Endodermal cell (in vitro differentiated cells): ENCODE results near the gene TCF12. TPM values are rescaled to one million over a fixed set of nuclear protein-coding genes. Genes with fewer than 3 reads are reported as not detected.

Source experiments
- DNase-seq: peaks from one replicate; pipeline ENCODE4 v3.0.0-alpha.2; 2017
- H3K27ac ChIP-seq: 2 replicates; pipeline ENCODE4 v1.5.1; 2013; ENCODE audit warnings: mild to moderate bottlenecking, low read depth, low read length, moderate library complexity
- H3K27me3 ChIP-seq: 2 replicates; pipeline ENCODE4 v1.6.1; 2013; ENCODE audit warnings: mild to moderate bottlenecking, low read length, moderate library complexity; ENCODE audit not compliant: insufficient read depth, control insufficient read depth, poor library complexity, severe bottlenecking
- H3K36me3 ChIP-seq: 2 replicates; pipeline ENCODE4 v1.7.0; 2013; ENCODE audit warnings: mild to moderate bottlenecking, low read length, moderate library complexity; ENCODE audit not compliant: control insufficient read depth, insufficient read depth
- H3K4me1 ChIP-seq: one replicate; pipeline ENCODE4 v1.7.0; 2013; ENCODE audit warnings: low read length; ENCODE audit not compliant: control insufficient read depth, insufficient read depth
- H3K4me3 ChIP-seq: 2 replicates; pipeline ENCODE4 v1.5.1; 2013; ENCODE audit warnings: mild to moderate bottlenecking, low read length, moderate library complexity
- H3K9ac ChIP-seq: 2 replicates; pipeline ENCODE4 v1.6.1; 2013; ENCODE audit warnings: mild to moderate bottlenecking, low read length, moderate library complexity; ENCODE audit not compliant: poor library complexity, severe bottlenecking; ENCODE audit errors: extremely low read depth
- H3K9me3 ChIP-seq: 2 replicates; pipeline ENCODE4 v1.6.1; 2013; ENCODE audit warnings: mild to moderate bottlenecking, low read length, moderate library complexity; ENCODE audit not compliant: control insufficient read depth
- H3K27ac Mint-ChIP-seq: 2 replicates; pipeline ENCODE4 v1.8.0; 2020; ENCODE audit warnings: mixed read lengths
- H3K27me3 Mint-ChIP-seq: 2 replicates; pipeline ENCODE4 v1.8.0; 2021; ENCODE audit warnings: mild to moderate bottlenecking, mixed read lengths; ENCODE audit not compliant: insufficient read depth
- H3K36me3 Mint-ChIP-seq: 2 replicates; pipeline ENCODE4 v1.8.0; 2020; ENCODE audit warnings: low read depth, mixed read lengths
- H3K4me1 Mint-ChIP-seq: 2 replicates; pipeline ENCODE4 v1.8.0; 2020; ENCODE audit warnings: mixed read lengths
- H3K4me3 Mint-ChIP-seq: 2 replicates; pipeline ENCODE4 v1.8.0; 2020; ENCODE audit warnings: mild to moderate bottlenecking, moderate library complexity, mixed read lengths
- H3K9me3 Mint-ChIP-seq: 2 replicates; pipeline ENCODE4 v1.8.0; 2020; ENCODE audit warnings: mild to moderate bottlenecking, mixed read lengths
- CTCF ChIP-seq: fragments of 200-600 bp; sonication (generic); conservative IDR thresholded peaks from 2 replicates; pipeline ENCODE4 v1.5.0; 2021; ENCODE audit warnings: antibody characterized with exemption, mild to moderate bottlenecking
- WGBS, 2 experiments: methylation state at CpG; one replicate each; pipeline versions ENCODE4 v1.1.5 to v1.1.7; 2013; ENCODE audit warnings: missing lambda C conversion rate in 2 of 2, mixed read lengths in 1 of 2; ENCODE audit not compliant: insufficient coverage in 1 of 2, insufficient read length in 1 of 2; 5-methylcytosine and 5-hydroxymethylcytosine counted together
- total RNA-seq, 2 donors: library from RNA; stranded (reverse); fragmentation: NEBNext Ultra II Directional in 1 of 2; extraction: Animal tissue kit (Norgen Biotek cat#: 25700) in 1 of 2; gene quantifications; 2 replicates in 1 of 2; 3 replicates in 1 of 2; pipeline ENCODE4 v1.2.1, GENCODE V29; 2021

TCF12 gene
- total RNA-seq, 2 donors from 2014 or later = 103 to 121 TPM

DNA sequence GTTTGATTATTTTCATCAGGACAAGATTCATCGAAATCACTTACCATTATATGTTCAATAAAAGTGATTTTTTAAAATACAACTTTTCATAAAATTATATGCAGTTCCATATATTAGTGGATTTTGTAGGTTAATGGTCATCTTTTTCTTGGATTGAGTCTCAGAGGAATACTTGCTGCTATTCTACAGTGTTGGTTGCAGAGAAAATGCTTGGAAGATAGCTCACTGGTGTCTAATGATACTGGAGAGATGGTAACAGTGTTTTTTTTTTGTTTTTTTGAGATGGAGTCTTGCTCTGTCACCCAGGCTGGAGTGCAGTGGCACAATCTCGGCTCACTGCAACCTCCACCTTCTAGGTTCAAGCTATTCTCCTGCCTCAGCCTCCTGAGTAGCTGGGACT is 143.3 kb downstream of the TCF12 start:
- Mint-ChIP-seq H3K27ac (no peak overlapping the region), H3K36me3 (peaks cover 6% of the 10 kb centered on the region), H3K4me1 (peaks cover 18% of the 10 kb centered on the region), H3K4me3 (no peak overlapping the region), H3K27me3 (no peaks in the 10 kb centered on the region), H3K9me3 (no peaks in the 10 kb centered on the region)
- WGBS, 2 experiments = 78 to 100% methylated on average over 1 of the region's 2 CpGs
- Histone ChIP-seq H3K27ac (no peak overlapping the region), H3K9ac (no peak overlapping the region), H3K4me1 (no peaks in the 10 kb centered on the region), H3K4me3 (no peak overlapping the region), H3K27me3 (no peaks in the 10 kb centered on the region), H3K9me3 (no peaks in the 10 kb centered on the region), H3K36me3 (no peaks in the 10 kb centered on the region)
- no peak for TF ChIP-seq CTCF
- DNase-seq = no peak

DNA sequence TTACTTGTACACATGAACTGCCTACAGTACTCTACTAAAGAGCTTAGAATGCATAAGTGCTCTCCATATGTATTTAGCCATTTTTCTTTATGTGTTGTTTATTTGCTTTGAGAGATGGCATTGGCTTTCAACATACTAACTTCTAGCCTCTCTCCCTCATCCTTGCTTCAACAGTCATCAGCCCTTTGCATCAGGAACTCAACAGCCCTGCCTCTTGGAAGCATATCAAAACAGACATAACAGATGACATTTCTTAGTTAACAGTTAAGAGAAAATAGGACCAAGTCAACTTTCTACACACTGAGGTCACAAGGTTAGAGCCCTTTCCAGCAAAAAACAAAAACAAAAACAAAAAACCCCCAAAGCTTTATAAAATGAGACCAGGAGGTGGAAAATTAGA is 145.6 kb downstream of the TCF12 start:
- peaks cover 9% of the 10 kb centered on the region for H3K36me3 Mint-ChIP-seq

DNA sequence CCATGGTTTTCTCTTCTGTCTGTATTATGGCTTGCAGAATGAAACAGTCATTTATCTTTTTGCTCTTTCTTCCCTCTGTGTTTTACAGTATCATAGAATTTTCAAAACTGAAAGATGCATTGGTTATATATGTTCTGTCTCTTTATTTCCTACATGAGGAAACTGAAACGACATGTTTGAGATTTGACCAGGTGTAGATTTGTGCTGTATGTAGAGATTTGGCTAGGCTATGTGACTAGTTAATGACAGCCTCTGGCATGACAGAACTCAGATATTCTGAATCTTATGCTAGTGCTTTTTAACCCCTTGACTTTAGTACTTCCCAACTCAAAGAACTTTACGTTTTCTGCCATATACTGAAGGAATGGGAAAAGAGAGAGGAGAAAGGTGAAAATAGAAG is 151.0 kb downstream of the TCF12 start:
- WGBS, 2 experiments = 80% methylated on average over 2 of the region's 2 CpGs
- H3K9ac ChIP-seq = no peak overlapping the region

More for the DNA sequence above, 145.6 kb downstream of the TCF12 start:
- Histone ChIP-seq H3K4me3 (no peak overlapping the region), H3K9me3 (no peaks in the 10 kb centered on the region), H3K27me3 (no peaks in the 10 kb centered on the region), H3K36me3 (no peaks in the 10 kb centered on the region), H3K9ac (no peak overlapping the region), H3K27ac (no peak overlapping the region), H3K4me1 (no peaks in the 10 kb centered on the region)
- H3K4me1 Mint-ChIP-seq = peaks cover 5% of the 10 kb centered on the region
- H3K27me3 Mint-ChIP-seq = no peaks in the 10 kb centered on the region
- no peak overlapping the region for H3K4me3 Mint-ChIP-seq
- H3K27ac Mint-ChIP-seq = no peak overlapping the region
- H3K9me3 Mint-ChIP-seq = no peaks in the 10 kb centered on the region
- no peak for DNase-seq
- TF ChIP-seq CTCF = no peak

More for the DNA sequence above, 151.0 kb downstream of the TCF12 start:
- H3K27me3 ChIP-seq = no peaks in the 10 kb centered on the region
- H3K4me3 Mint-ChIP-seq = no peak overlapping the region
- peaks cover 9% of the 10 kb centered on the region for H3K4me1 Mint-ChIP-seq
- DNase-seq = no peak
- TF ChIP-seq CTCF = no peak
- H3K27ac ChIP-seq = no peak overlapping the region
- no peaks in the 10 kb centered on the region for H3K9me3 Mint-ChIP-seq
- no peaks in the 10 kb centered on the region for H3K4me1 ChIP-seq
- H3K9me3 ChIP-seq = no peaks in the 10 kb centered on the region
- H3K27ac Mint-ChIP-seq = no peak overlapping the region
- no peaks in the 10 kb centered on the region for H3K27me3 Mint-ChIP-seq
- peaks cover 7% of the 10 kb centered on the region for H3K36me3 Mint-ChIP-seq
- H3K4me3 ChIP-seq = no peak overlapping the region
- no peaks in the 10 kb centered on the region for H3K36me3 ChIP-seq
